A549 (cell line): ENCODE measurements around the gene TREX2.

Source experiments
- ELK1 ChIP-seq: fragments of 150-350 bp; IDR thresholded peaks from 2 replicates; pipeline ENCODE4 v1.6.1; 2014; ENCODE audit warnings: low read depth, mild to moderate bottlenecking, low read length
- EP300 ChIP-seq, 2 experiments: fragments of >200 bp; sonication (Bioruptor Twin); formaldehyde crosslinking; IDR thresholded peaks; 2 replicates in 1 of 2; 3 replicates in 1 of 2; pipeline ENCODE4 v1.6.1; 2016 to 2017
- POLR2A ChIP-seq: IDR thresholded peaks from 2 replicates; pipeline ENCODE4 v1.6.1; 2012; ENCODE audit warnings: mild to moderate bottlenecking, low read length
- REST ChIP-seq: fragments of 200-600 bp; sonication (generic); IDR thresholded peaks from 2 replicates; pipeline ENCODE4 v1.6.1; 2016; ENCODE audit warnings: antibody characterized with exemption, mild to moderate bottlenecking, moderate library complexity
- TF ChIP-seq, protein P1 (sequence below): fragments of >200 bp; sonication (Bioruptor Twin); formaldehyde crosslinking; IDR thresholded peaks from 3 replicates; pipeline ENCODE4 v1.5.1; 2016

DNA sequence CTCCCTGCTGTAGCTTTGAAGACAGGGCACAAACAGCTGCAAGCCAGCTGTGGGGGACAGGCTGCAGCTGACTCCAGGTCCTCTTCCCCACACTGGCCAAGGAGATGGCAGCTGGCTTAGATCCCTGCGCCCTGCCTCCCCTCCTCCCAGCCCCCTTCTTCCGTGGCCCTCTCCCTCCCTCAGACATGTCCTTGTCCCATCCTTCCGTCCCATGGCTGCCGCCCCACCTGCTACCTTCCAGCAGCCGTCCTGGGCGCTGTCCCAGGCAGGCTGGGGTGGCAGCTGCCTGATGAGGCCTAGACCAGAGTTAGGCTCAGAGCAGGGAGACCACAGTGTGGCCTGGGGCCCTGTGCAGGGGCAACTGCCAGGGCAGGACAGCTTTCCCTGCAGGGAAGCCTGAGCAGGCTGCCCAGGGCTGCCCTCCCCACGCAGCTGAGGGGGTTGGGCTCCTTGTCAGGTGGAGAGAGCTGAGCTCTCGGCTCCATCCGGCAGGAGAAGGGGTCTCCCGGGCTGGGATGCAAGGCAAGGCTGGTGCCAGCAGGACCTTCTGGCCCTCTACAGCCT is 45.6 kb upstream of the TREX2 start:
- TF ChIP-seq, protein P1, sequence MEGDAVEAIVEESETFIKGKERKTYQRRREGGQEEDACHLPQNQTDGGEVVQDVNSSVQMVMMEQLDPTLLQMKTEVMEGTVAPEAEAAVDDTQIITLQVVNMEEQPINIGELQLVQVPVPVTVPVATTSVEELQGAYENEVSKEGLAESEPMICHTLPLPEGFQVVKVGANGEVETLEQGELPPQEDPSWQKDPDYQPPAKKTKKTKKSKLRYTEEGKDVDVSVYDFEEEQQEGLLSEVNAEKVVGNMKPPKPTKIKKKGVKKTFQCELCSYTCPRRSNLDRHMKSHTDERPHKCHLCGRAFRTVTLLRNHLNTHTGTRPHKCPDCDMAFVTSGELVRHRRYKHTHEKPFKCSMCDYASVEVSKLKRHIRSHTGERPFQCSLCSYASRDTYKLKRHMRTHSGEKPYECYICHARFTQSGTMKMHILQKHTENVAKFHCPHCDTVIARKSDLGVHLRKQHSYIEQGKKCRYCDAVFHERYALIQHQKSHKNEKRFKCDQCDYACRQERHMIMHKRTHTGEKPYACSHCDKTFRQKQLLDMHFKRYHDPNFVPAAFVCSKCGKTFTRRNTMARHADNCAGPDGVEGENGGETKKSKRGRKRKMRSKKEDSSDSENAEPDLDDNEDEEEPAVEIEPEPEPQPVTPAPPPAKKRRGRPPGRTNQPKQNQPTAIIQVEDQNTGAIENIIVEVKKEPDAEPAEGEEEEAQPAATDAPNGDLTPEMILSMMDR: no peak
- no peak for TF ChIP-seq POLR2A
- no peak for TF ChIP-seq ELK1
- TF ChIP-seq REST: no peak
- TF ChIP-seq EP300 (IDR thresholded peaks at IDR 0.05): no peak
